ENCODE results near the gene FHIP2A.
A peak's percentile ranks its signal among the peaks of the same experiment; 100 is the strongest.
"Not testable (repeated sequence)": the region's sequence is repeated elsewhere in the genome, so short reads cannot be mapped to it uniquely, and the experiment has no call there.

Gene FHIP2A

GRCh38 chr10:114821293-114821914 is at the start of gene FHIP2A:
FHIP2A (plus strand) TSS chr10:114821780; CDS start chr10:114822079, 299 bp downstream.
- DNase-seq (ENCODE audit: low read depth, low spot score) = no peak
- H3K27ac ChIP-seq = peak within 1 kb of the TSS; percentile 79

- H3K27ac ChIP-seq = no peak overlapping the region
Measured at GRCh38 chr10:114772496-114773196, 48.9 kb upstream of the FHIP2A start.

GRCh38 chr10:114773197-114773532 is 48.4 kb upstream of the FHIP2A start:
- no peak overlapping the region for H3K27ac ChIP-seq
- DNase-seq (ENCODE audit: low read depth, low spot score) = no peak

More at GRCh38 chr10:114772496-114773196, 48.9 kb upstream of the FHIP2A start:
- no peak for DNase-seq (ENCODE audit: low read depth, low spot score)

GRCh38 chr10:114775082-114775481 is 46.5 kb upstream of the FHIP2A start:
- not testable (repeated sequence) for DNase-seq (ENCODE audit: low read depth, low spot score); H3K27ac ChIP-seq

GRCh38 chr10:114777415-114777814 is 44.2 kb upstream of the FHIP2A start:
- no peak for DNase-seq (ENCODE audit: low read depth, low spot score)
- no peak overlapping the region for H3K27ac ChIP-seq

- peak overlapping the region; percentile 96 for H3K27ac ChIP-seq
- peak; percentile 53 for DNase-seq (ENCODE audit: low read depth, low spot score)
Measured at GRCh38 chr10:114779803-114780576, 41.6 kb upstream of the FHIP2A start.

- DNase-seq (ENCODE audit: low read depth, low spot score) = no peak
- peak overlapping the region; percentile 96 for H3K27ac ChIP-seq
Measured at GRCh38 chr10:114780577-114781184, 40.9 kb upstream of the FHIP2A start.

GRCh38 chr10:114782666-114783065 is 38.9 kb upstream of the FHIP2A start:
- H3K27ac ChIP-seq = no peak overlapping the region

GRCh38 chr10:114783686-114784085 is 37.9 kb upstream of the FHIP2A start:
- DNase-seq (ENCODE audit: low read depth, low spot score) = no peak
- H3K27ac ChIP-seq = no peak overlapping the region

More at GRCh38 chr10:114782666-114783065, 38.9 kb upstream of the FHIP2A start:
- DNase-seq (ENCODE audit: low read depth, low spot score) = no peak

- not testable (repeated sequence) for DNase-seq (ENCODE audit: low read depth, low spot score); H3K27ac ChIP-seq
Measured at GRCh38 chr10:114786492-114786891, 35.1 kb upstream of the FHIP2A start.

- not testable (repeated sequence) for H3K27ac ChIP-seq; DNase-seq (ENCODE audit: low read depth, low spot score)
Measured at GRCh38 chr10:114787131-114787530, 34.4 kb upstream of the FHIP2A start.

GRCh38 chr10:114791768-114792167 is 29.8 kb upstream of the FHIP2A start:
- H3K27ac ChIP-seq = no peak overlapping the region
- DNase-seq (ENCODE audit: low read depth, low spot score) = no peak

- DNase-seq (ENCODE audit: low read depth, low spot score) = no peak
- no peak overlapping the region for H3K27ac ChIP-seq
Measured at GRCh38 chr10:114795039-114795438, 26.5 kb upstream of the FHIP2A start.

GRCh38 chr10:114800361-114800760 is 21.2 kb upstream of the FHIP2A start:
- no peak overlapping the region for H3K27ac ChIP-seq
- no peak for DNase-seq (ENCODE audit: low read depth, low spot score)

GRCh38 chr10:114801411-114801813 is 20.2 kb upstream of the FHIP2A start:
- H3K27ac ChIP-seq = no peak overlapping the region
- no peak for DNase-seq (ENCODE audit: low read depth, low spot score)

- no peak overlapping the region for H3K27ac ChIP-seq
- no peak for DNase-seq (ENCODE audit: low read depth, low spot score)
Measured at GRCh38 chr10:114802177-114802576, 19.4 kb upstream of the FHIP2A start.

GRCh38 chr10:114806562-114807391 is 14.8 kb upstream of the FHIP2A start:
- DNase-seq (ENCODE audit: low read depth, low spot score) = no peak
- H3K27ac ChIP-seq = no peak overlapping the region

GRCh38 chr10:114808982-114809381 is 12.6 kb upstream of the FHIP2A start:
- no peak overlapping the region for H3K27ac ChIP-seq
- DNase-seq (ENCODE audit: low read depth, low spot score) = no peak

- no peak for DNase-seq (ENCODE audit: low read depth, low spot score)
- H3K27ac ChIP-seq = no peak overlapping the region
Measured at GRCh38 chr10:114810926-114811325, 10.7 kb upstream of the FHIP2A start.

- no peak overlapping the region for H3K27ac ChIP-seq
- no peak for DNase-seq (ENCODE audit: low read depth, low spot score)
Measured at GRCh38 chr10:114811862-114812261, 9.7 kb upstream of the FHIP2A start.

Measured in epithelial cell of prostate (primary cell).